GM21390 (cell line): ENCODE results near the gene SKA1.
A peak's percentile ranks its signal among the peaks of the same experiment; 100 is the strongest.

ENCODE experiments used
- ATAC-seq: cut with Tn5 transposase; IDR thresholded peaks from one replicate; pipeline ENCODE4 v1.9.1; 2021; ENCODE audit not compliant: unreplicated experiment

The SKA1 gene, protein sequence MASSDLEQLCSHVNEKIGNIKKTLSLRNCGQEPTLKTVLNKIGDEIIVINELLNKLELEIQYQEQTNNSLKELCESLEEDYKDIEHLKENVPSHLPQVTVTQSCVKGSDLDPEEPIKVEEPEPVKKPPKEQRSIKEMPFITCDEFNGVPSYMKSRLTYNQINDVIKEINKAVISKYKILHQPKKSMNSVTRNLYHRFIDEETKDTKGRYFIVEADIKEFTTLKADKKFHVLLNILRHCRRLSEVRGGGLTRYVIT

DNA sequence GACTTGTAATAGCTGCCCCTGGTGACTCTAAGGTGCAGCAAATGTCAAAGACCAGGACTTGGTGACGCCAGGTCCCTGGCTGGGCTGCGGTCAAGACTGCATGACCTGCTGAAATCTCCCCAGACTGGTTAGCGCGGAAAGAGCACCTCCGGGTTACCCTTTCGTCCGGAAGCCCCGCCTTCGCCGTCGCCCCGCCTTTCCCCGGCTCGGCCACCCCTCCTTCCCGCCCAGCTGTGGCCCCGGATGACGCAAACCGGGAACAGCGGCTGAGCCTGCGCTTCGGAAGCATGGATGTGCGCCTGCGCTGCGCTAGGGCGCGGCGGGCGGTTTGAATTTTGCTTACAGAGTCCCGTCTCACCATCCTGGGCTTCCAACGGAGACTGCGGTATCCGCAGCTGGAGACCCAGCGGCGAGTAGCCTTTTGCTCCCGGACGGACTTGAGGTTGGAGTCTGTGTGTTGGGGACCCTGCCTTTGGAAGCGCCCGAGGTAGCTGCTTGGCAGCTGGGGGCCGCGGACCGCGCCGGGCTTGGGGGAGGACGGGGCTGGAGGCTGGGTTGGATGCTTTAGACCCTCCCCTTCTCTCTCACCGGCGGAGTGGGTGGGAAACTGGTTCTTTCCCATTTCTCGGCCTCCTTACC is at the start of gene SKA1:
Gene SKA1, plus strand, starts transcription at position 294 of the 639 bp plus-strand sequence. CDS start 785 bp downstream, outside the sequence.
- peak; percentile 94 for ATAC-seq

DNA sequence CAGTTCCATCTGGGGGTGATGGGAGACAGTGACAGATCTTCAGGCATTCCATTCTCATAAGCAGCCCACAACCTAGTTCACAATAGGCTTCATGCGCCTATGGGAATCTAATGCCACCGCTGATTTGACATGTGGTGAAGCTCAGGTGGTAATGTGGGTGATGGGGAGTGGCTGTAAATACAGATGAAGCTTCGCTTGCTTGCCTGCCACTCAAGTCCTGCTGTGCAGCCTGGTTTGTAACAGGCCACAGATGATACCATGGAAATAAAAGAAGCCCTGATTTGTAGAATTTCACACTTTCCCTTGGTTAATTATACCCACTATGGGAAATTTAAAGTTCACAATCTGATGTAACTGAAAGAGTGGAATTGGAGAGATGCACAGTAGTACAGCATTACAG is 46.9 kb upstream of the SKA1 start:
- ATAC-seq, result no peak

DNA sequence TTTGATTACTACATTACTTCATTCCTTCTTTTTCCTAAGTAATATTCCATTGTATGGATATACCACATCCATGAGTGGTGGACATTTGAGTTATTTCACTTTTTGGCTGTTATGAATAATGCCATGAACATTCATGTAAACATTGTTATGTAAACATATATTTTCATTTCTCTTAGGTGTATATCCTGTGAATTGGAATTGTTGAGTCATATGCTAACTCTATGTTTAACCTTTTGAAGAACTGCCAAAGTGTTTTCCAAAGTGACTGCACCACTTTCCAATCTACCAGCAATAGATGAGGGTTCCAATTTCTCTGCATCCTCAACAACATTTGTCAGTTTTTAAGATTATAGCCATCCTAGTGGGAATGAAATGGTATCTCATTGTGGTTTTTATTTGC is 44.7 kb upstream of the SKA1 start:
- ATAC-seq, result no peak

DNA sequence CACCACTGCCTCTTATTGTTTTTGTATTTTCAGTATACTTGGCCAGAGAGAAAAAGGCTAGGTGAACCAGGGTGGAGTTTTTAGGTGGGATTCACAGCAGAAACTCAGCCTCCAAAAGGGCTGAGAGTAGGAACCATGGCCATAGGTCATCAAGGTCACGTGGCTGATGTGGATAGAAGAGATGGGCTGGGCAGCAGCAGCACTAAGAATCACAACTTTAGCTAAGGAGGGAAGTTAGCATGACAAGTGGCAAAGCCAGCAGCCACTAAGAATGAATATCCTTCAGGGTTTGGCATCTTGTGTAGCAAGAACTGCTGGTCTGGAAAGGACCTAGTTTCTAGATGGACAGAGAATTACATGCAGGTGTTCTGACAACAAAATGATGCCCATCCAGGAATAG is 43.2 kb upstream of the SKA1 start:
- no peak for ATAC-seq

DNA sequence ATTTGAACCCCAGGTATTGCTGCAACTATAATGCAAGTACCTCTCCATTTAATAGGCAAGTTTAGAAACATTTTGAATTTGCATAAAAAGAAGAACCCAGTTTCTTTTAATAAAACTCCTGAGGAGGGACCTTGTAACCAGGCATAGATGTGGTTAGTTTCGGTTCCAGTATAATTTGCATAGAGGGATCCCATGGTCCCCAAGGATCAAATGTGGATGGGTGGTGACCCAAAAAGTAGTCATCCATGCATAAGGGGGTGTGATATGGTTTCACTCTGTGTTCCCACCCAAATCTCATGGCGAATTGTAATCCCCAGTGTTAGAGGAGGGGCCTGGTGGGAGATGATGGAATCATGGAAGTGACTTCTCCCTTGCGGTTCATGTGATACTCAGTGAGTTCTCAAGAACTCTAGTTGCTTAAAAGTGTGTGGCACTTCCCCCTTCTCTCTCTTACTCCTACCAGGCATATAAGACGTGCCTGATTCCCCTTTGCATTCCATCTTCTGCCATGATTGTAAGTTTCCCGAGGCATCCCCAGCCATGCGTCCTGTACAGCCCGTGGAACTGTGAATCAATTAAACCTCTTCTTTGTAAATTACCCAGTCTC is 40.2 kb upstream of the SKA1 start:
- peak; percentile 86 for ATAC-seq

DNA sequence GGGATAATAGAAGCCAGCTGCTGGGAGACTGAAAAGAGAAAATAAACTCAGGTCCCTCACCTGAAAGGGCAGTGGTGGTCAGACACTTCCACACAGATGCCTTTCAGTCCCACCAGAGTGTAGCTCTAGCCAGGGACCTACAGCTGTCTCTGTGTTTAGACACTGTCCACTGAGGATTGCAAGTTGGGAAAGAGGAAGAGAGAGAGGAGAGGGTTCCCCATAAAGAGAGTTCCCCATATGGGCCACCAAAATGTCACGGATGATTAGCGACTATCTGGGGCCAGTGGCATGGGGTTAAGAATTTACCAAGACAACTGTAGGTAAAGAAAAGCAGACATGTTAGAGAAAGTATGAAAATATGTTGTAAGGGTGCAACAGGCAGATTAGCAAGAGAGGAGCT is 36.7 kb upstream of the SKA1 start:
- ATAC-seq, result no peak

DNA sequence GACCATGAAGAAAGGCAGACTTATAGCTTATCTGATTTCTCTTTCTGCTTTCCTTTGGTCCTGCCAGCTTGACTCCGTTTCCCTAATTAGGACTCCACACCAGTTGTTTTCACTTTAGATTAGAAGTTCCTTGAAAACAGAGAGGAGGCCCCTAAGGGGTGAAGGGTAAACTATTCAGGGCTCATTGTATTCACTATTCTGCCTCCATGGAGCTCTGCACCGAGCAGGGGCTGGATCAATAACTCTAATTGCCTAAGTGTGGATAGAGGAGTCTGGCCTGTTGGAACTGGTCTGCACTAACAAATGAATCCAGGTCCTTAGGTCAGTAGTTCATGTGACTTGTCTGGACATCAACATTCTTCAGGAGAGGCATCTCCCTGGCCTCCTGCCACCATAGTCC is 36.1 kb upstream of the SKA1 start:
- no peak for ATAC-seq

DNA sequence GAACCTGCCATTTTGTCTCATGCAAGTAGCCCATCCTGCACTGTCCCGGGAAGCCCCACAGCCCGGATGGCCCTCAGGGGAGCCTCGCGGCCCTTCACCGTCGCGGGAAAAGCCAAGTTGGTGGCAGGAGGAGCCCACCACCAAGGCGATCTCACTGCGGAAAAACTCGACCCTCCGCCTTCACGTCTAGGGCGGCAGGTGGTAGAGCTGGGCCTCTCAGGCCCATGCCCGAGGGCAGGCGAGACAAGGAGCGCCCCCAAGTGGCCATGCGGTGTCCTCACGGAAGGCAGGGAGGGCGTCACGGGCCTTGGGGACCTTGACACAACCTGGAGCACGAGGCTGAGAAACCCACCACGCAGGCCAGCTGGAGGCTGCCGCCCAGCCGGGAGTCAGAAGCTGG is 34.8 kb upstream of the SKA1 start:
- ATAC-seq, result no peak

DNA sequence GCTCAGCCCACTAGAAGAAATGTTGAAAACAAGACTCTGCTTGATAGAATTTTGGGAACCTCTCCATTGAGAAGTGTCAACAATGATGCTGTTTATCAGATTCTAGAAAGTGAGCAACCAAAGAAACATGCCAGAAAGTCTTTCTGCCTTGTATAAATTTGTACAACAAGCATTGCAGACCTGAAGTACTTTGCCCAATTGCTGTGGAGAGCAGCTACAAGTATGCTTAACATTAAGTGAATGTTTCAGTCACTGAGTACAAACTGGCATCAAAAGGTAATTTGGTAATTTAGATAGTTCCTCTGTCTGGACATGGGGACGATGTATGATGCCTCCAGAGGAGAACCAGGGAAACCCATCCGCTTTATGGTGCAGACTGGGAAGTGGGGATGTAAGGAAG is 33.4 kb upstream of the SKA1 start:
- ATAC-seq, result no peak

DNA sequence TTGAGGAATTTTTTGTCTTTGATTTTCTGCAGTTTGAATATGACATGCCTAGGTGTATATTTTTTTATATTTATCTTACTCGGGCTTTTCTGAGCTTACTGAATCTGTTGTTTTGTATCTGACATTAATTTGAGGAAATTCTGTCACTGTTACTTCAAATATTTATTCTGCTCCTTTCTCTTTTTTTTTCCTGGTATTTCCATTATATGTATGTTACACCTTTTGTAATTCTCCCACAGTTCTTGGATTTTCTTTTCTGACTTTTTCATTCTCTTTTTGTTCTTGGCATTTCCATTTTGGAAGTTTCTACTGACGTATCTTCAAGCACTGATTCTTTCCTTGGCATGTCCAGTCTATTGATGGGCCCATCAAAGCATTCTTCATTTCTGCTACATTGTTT is 24.1 kb upstream of the SKA1 start:
- ATAC-seq, result no peak

DNA sequence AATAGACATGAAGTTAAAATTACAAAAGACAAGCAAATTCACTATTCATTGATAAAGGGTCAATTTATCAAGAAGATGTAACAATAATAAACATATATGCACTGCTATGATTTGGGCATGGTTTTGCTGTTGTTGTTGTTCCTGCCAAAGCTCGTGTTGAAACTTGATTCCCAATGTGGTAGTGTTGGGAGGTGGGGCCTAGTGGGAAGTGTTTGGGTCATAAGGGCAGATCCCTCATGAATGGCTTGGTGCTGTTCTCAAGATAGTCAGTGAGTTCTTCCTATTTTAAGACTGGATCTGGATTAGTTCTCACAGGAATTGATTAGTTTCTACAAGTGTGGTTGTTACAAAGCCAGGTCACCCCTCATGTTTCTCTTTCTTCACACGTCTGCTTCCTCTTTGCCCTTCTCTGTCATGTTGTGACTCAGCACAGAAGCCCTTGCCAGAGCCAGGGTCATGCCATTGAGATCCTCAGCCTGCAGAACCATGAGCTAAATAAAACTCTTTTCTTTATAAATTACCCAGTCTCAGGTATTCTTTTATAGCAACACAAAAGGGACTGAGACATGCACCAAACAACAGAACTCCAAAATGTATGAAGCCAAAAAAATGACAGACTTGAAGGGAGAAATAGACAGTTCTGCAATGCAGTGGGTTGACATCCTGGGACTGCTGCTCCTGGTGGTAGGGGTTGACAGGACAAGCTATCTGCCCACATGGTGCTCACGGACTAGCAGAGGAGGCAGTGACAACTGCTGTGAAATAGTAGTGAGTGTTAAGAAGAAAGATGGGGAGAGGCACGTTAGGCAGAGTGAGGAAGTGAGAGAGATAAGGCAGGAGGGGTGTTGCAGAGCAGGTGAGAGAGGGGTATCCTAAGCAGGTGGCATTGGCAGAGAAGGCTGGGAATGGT is 18.6 kb upstream of the SKA1 start:
- ATAC-seq, result peak; percentile 81

DNA sequence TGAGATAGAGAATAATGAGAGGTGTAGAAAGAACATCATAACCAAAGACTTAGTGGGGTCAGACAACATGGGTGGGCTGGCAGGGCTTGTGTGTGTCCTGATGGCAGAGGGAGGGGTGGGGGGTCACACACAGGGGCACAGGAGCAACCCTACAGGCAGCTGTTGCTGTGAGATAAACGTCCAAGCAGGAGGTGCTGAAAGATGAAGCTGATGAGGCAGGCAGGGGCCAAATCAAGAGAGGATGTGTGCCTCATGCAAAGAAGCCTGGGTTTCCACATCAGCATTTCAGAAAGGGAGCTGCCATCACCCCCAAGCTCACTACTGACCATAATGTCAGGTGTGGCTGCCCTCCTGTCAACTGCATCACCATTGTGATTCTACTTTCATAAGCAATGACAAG is 16.0 kb upstream of the SKA1 start:
- no peak for ATAC-seq

DNA sequence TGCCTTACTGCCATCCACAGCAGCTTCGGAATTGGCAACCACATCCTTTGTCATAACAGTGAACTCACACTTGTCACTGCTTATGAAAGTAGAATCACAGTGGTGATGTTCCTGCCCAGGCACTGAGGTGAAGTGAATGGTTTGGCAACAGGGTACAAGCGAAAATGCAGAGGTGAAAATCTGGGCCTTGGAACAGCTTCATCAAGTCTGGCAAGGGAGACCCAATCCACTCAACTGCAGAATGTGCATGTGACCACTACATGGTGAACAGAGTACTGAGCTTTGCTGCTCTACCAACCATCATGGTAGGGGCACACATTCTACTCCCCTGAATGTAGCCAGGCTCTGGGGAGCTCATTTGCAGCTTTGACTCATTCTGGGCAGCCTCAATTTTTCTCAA is 15.0 kb upstream of the SKA1 start:
- no peak for ATAC-seq

DNA sequence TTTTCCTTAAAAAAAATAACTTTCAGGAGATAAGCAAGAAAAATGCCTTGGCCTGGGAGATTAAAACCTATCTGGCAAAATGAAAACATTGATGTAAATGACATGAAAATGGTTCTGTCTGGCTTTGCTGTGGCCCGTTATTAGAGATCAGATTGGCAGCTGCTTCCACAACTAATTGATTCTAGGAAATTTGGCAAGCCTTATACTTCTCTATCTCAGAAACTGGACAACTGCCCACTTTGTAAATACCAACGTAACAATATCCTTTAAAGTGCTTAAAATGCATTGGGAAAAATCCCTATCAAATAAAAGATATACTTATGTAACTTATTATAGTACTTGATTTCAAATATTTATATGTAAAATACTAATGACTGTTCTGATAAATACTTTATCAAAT is 14.2 kb upstream of the SKA1 start:
- ATAC-seq, result no peak

DNA sequence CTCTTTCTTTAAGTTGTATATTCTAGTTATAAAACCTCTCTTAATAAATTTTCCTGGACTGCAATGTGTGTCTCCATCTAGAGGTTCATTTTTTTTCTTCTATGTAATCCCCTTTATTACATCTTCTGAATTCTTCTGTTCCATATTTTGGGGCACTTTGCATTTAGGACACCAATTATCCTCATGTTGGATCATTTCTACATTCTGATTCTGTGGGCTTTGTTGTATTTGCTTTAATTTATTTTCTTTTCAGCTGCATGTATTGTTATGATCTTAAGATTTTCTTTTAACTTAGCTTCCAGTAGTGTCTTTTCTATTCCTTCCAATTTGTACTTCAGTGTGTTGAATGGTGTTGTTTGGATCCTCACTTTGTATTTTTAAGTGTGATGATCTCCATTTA is 5.2 kb upstream of the SKA1 start:
- no peak for ATAC-seq

DNA sequence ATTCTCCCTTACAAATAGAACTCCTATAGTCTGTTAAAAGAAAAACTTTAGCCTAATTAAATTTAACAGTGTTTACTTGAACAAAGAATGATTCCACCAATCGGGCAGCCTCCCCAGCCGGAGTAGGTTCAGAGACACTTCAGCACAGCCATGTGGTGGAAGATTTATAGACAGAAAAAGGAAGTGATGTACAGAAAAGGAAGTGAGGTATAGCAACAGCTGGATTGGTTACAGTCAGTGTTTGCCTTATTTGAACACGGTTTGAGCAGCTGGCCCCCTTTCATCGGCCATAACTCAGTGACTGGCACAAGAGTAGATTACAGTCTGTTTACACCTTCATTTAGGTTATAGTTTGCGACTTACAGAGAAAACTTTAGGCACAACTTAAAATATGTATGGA is 2.1 kb upstream of the SKA1 start:
- ATAC-seq, result no peak

DNA sequence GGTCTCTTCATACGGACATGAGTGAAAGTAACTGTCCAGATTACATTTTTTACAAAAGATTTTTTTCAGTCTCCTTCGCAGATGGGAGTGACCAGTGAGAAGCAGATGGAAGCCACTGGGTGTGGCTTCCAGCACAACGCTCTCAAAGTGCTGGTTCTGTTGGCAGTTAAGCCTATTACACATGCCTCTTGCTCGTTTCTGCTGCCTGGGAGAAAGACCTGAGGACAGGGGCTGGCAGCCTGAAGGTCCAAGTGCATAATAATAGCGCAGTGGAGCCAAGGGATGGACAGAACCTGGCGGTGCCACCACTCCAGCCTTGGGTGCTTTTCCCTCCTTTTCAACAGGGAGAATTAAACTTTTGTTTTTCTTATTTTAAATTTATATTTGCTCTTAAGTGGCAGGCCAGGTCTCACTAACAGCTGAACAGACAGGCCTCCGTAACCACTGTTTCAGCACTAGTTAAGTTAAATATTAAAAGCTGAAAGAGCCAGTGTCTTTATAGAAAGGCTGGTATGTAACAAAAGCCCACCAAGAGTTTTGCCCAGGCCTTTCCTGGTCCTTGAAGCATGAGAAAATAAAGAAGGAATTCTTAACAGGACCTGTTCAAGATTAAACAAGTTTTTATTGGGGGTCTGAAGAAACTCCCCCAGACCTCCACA is 1.2 kb upstream of the SKA1 start:
- ATAC-seq, result no peak

DNA sequence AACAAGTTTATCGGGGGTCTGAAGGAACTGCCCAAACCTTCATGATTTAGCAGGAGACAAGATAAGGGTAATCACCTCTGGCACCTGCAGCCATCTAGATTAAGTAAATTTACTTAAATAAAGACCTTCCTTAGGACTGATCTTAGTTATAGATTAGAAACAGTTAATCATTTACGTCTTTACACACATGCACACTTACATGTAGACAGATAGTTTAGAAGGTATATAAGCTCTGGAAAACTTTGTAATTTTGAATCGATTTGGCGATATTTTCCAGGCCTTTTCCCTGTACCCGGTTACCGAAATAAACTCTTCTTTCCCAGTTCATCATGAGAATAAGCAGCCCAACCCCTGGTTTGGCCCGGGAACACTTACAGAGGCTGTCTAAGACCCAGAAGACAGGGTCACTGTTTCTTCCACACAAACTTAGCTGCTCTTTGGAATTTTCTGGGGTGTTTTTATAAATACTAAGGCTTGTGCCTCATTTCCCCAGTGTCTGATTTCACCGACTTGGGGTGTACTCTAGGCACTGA is 560 bp upstream of the SKA1 start:
- ATAC-seq, result no peak

DNA sequence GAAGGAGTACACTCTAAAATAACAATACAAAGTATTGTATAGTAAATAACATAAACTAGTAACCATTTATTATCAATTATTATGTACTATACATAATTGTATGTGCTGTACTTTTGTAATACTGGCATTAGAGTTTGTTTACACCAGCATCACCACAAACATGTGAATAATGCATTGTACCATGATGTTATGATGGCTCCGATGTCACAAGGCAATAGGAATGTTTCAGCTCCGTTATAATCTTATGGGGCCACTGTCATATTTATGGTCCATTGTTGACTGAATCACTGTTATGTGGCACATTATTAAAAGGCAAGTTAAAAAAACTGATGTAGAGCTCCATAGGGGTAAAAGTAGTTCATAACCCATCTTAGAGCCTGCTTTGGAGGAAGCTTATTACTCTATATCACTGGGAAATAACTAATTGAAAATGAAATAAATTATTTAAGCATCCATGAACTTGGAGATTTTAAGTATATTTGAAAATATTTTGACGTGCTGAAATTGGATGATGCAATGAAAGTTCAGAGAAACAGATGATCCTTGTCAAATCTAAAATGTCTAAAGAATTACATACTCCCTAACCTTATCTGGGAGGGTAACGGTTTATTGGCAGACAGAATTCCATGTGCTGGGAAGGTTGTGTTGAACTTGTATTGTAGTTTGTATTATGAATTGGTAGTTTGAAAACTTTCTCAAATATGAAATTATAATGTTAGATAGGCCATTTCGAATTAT is 2.4 kb downstream of the SKA1 start:
- no peak for ATAC-seq

DNA sequence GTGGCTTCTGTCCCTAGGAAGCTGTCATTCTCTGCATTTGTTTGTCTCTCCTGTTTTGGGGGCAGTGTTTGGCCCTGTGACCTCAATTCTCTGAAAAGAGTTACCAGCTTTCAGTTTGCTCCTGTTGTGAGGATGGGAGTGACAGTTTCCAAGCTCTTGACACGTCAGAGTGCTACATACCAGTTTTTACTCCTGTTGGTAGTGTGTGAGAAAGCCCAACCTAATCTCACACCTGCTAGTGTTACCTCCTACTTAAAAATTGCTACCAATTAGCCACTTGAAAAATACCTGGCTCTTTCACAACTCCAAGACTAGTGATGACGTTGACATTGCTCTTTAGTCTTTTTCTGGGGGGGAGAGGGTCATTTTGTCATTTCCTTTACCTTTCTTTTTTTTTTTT is 14.1 kb downstream of the SKA1 start:
- ATAC-seq, result no peak
